ENCODE data around the gene HAPSTR1.

The HAPSTR1 gene

DNA sequence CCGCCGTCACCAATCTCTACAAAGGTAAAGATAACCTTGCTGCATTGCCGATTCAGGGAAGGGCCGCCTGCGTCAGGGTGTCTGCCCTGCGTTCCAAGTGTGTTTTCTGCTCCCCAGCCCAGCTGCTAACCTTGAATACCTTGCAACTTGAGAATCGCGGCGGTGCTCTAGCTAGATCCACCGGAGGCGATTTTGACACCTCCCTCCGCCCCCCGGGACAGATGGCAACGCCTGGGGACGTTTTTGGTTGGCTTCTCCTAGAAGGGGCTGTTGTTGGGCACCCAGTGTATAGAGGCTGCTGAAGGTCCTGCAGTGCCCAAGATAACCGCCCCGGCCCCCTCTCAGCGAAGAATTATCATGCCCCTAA, 1.5 kb downstream of the HAPSTR1 start:
- no peak overlapping the region for H2AFZ ChIP-seq (ENCODE audit: low read length)

GRCh38 chr16:9094011-9094846, 2.8 kb downstream of the HAPSTR1 start:
- H3K4me2 ChIP-seq (ENCODE audit: low read depth, low read length) = peak overlapping the region; percentile 96
- DNase-seq = peak; percentile 44
- peak overlapping the region; percentile 91; the same call in 1 of the 2 replicates for H3K9ac ChIP-seq (ENCODE audit: low read length)
- TF ChIP-seq CTCF (IDR thresholded peaks at IDR 0.05; ENCODE audit: low read length) (no peak), EZH2 (optimal IDR thresholded peaks at IDR 0.05; ENCODE audit: low read depth, low read length) (no peak), EZH2phosphoT487 (IDR thresholded peaks at IDR 0.05; ENCODE audit: low read length) (no peak)
- H2AFZ ChIP-seq (ENCODE audit: low read length) = no peak overlapping the region
- H3K79me2 ChIP-seq (ENCODE audit: low read length) = peaks cover 77% of the 10 kb centered on the region
- H3F3A ChIP-seq (ENCODE audit: insufficient read depth, low read length) = peaks cover 21% of the 10 kb centered on the region
- H3K27me3 ChIP-seq (replicated peaks; ENCODE audit: insufficient read depth, low read length) = no peaks in the 10 kb centered on the region
- H3K9me3 ChIP-seq (replicated peaks; ENCODE audit: insufficient read depth, low read length) = no peaks in the 10 kb centered on the region
- H3K9me2 ChIP-seq (replicated peaks; ENCODE audit: insufficient read depth, low read length) = no peaks in the 10 kb centered on the region
- H3K27ac ChIP-seq (ENCODE audit: low read length) = no peak overlapping the region
- peak overlapping the region; percentile 74 for H3K4me3 ChIP-seq (ENCODE audit: low read length)
- peaks cover 10% of the 10 kb centered on the region; the same call in 1 of the 2 replicates for H3K36me3 ChIP-seq (replicated peaks; ENCODE audit: insufficient read depth, low read length)
- peaks cover 34% of the 10 kb centered on the region for H3K4me1 ChIP-seq (ENCODE audit: low read length)
- H4K20me1 ChIP-seq (ENCODE audit: insufficient read depth, low read length) = peaks cover 50% of the 10 kb centered on the region

More for the DNA sequence above, 1.5 kb downstream of the HAPSTR1 start:
- H3K9ac ChIP-seq (ENCODE audit: low read length) = peak overlapping the region; percentile 91
- H4K20me1 ChIP-seq (ENCODE audit: insufficient read depth, low read length) = peaks cover 44% of the 10 kb centered on the region
- peak overlapping the region; percentile 96 for H3K4me2 ChIP-seq (ENCODE audit: low read depth, low read length)
- peaks cover 10% of the 10 kb centered on the region; the same call in 1 of the 2 replicates for H3K36me3 ChIP-seq (replicated peaks; ENCODE audit: insufficient read depth, low read length)
- peak; percentile 48 for DNase-seq
- peaks cover 65% of the 10 kb centered on the region for H3K79me2 ChIP-seq (ENCODE audit: low read length)
- H3K9me2 ChIP-seq (replicated peaks; ENCODE audit: insufficient read depth, low read length) = no peaks in the 10 kb centered on the region
- peaks cover 24% of the 10 kb centered on the region for H3K4me1 ChIP-seq (ENCODE audit: low read length)
- peak overlapping the region; percentile 74 for H3K4me3 ChIP-seq (ENCODE audit: low read length)
- peaks cover 19% of the 10 kb centered on the region for H3F3A ChIP-seq (ENCODE audit: insufficient read depth, low read length)
- no peaks in the 10 kb centered on the region for H3K9me3 ChIP-seq (replicated peaks; ENCODE audit: insufficient read depth, low read length)
- peak overlapping the region; percentile 68; the same call in 1 of the 2 replicates for H3K27ac ChIP-seq (ENCODE audit: low read length)
- no peaks in the 10 kb centered on the region for H3K27me3 ChIP-seq (replicated peaks; ENCODE audit: insufficient read depth, low read length)
- TF ChIP-seq CTCF (IDR thresholded peaks at IDR 0.05; ENCODE audit: low read length) = no peak

DNA sequence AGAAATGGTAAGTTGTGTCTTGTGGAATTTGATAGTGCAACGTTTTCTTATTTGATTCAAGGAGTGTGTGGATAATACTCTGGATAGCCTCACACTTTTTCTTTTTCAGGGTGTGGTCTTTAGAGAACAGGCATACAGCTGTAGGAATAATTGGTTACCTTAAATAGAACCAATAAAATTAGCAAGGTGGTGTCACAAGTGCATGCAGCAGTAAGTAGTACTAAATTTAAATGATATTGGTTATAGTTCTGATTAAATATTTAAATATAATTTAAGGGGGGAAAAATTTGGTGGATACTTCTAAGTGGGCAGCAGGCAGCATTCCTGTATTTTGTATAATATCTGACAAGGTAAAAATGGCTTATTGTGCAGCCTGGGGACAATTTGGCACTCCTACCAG, 3.7 kb downstream of the HAPSTR1 start:
- peak overlapping the region; percentile 96 for H3K4me2 ChIP-seq (ENCODE audit: low read depth, low read length)
- peaks cover 59% of the 10 kb centered on the region for H4K20me1 ChIP-seq (ENCODE audit: insufficient read depth, low read length)
- TF ChIP-seq EZH2phosphoT487 (IDR thresholded peaks at IDR 0.05; ENCODE audit: low read length) (no peak), CTCF (IDR thresholded peaks at IDR 0.05; ENCODE audit: low read length) (no peak), EZH2 (optimal IDR thresholded peaks at IDR 0.05; ENCODE audit: low read depth, low read length) (no peak)
- peaks cover 41% of the 10 kb centered on the region for H3K4me1 ChIP-seq (ENCODE audit: low read length)
- H3K9ac ChIP-seq (ENCODE audit: low read length) = no peak overlapping the region
- H3K27ac ChIP-seq (ENCODE audit: low read length) = no peak overlapping the region
- peaks cover 10% of the 10 kb centered on the region; the same call in 1 of the 2 replicates for H3K36me3 ChIP-seq (replicated peaks; ENCODE audit: insufficient read depth, low read length)
- no peak for DNase-seq
- no peaks in the 10 kb centered on the region for H3K27me3 ChIP-seq (replicated peaks; ENCODE audit: insufficient read depth, low read length)
- peak overlapping the region; percentile 74; the same call in 1 of the 2 replicates for H3K4me3 ChIP-seq (ENCODE audit: low read length)
- H2AFZ ChIP-seq (ENCODE audit: low read length) = no peak overlapping the region
- no peaks in the 10 kb centered on the region for H3K9me2 ChIP-seq (replicated peaks; ENCODE audit: insufficient read depth, low read length)
- H3F3A ChIP-seq (ENCODE audit: insufficient read depth, low read length) = peaks cover 24% of the 10 kb centered on the region
- H3K79me2 ChIP-seq (ENCODE audit: low read length) = peaks cover 87% of the 10 kb centered on the region
- H3K9me3 ChIP-seq (replicated peaks; ENCODE audit: insufficient read depth, low read length) = no peaks in the 10 kb centered on the region

Data from MM.1S (cell line).